ENCODE data around the gene SERPINB2.

SERPINB2 gene

DNA sequence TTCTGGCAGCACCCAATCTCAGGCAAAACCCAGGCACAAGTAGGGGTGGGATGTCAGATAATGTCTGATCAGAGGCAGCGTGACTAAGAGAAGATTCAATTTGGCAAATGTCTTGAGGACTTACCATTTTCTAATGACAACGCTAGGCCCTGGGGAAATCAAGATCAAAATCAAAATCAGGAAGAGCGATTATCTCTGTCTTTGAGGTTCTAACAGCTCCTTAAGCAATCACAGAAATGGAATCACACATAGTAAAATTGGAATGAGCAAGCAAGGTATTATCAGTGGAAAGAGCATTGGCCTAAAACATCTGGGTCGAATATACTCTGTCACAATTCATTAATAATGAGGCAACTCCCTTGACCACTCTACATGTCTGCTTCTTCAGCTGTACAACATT is 8.6 kb upstream of the SERPINB2 start:
- no peak overlapping the region for H2AFZ ChIP-seq (ENCODE audit: low read length)
- H3K4me3 ChIP-seq (ENCODE audit: low read length, poor library complexity, severe bottlenecking), result no peak overlapping the region
- no peaks in the 10 kb centered on the region for H3K9me3 ChIP-seq (ENCODE audit: insufficient read depth, low read depth, low read length)
- H3F3A ChIP-seq (ENCODE audit: low read depth), result no peaks in the 10 kb centered on the region
- no peaks in the 10 kb centered on the region for H3K79me2 ChIP-seq (ENCODE audit: insufficient read depth, low read length)
- H3K27me3 ChIP-seq (ENCODE audit: insufficient read depth, low read length, poor library complexity, severe bottlenecking), result no peaks in the 10 kb centered on the region
- H4K20me1 ChIP-seq (ENCODE audit: insufficient read depth, low read length, poor library complexity, severe bottlenecking), result no peaks in the 10 kb centered on the region
- H3K9me2 ChIP-seq (replicated peaks; ENCODE audit: low read depth, low read length), result no peaks in the 10 kb centered on the region
- TF ChIP-seq, protein P1, sequence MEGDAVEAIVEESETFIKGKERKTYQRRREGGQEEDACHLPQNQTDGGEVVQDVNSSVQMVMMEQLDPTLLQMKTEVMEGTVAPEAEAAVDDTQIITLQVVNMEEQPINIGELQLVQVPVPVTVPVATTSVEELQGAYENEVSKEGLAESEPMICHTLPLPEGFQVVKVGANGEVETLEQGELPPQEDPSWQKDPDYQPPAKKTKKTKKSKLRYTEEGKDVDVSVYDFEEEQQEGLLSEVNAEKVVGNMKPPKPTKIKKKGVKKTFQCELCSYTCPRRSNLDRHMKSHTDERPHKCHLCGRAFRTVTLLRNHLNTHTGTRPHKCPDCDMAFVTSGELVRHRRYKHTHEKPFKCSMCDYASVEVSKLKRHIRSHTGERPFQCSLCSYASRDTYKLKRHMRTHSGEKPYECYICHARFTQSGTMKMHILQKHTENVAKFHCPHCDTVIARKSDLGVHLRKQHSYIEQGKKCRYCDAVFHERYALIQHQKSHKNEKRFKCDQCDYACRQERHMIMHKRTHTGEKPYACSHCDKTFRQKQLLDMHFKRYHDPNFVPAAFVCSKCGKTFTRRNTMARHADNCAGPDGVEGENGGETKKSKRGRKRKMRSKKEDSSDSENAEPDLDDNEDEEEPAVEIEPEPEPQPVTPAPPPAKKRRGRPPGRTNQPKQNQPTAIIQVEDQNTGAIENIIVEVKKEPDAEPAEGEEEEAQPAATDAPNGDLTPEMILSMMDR (conservative IDR thresholded peaks at IDR 0.05; ENCODE audit: low read length), result no peak
- no peak for TF ChIP-seq EZH2phosphoT487 (IDR thresholded peaks at IDR 0.05; ENCODE audit: borderline replicate concordance)
- no peak overlapping the region for H3K9ac ChIP-seq (ENCODE audit: low read depth, low read length, poor library complexity, severe bottlenecking)
- no peaks in the 10 kb centered on the region for H3K36me3 ChIP-seq (ENCODE audit: insufficient read depth, low read length)
- no peak overlapping the region for H3K4me2 ChIP-seq (ENCODE audit: low read depth, low read length, poor library complexity, severe bottlenecking)
- no peaks in the 10 kb centered on the region for H3K4me1 ChIP-seq (ENCODE audit: insufficient read depth, low read length, poor library complexity, severe bottlenecking)

GRCh38 chr18:63879709-63880108 is 7.8 kb upstream of the SERPINB2 start:
- no peaks in the 10 kb centered on the region for H3F3A ChIP-seq (ENCODE audit: low read depth)
- no peak overlapping the region for H3K4me2 ChIP-seq (ENCODE audit: low read depth, low read length, poor library complexity, severe bottlenecking)
- no peaks in the 10 kb centered on the region for H3K9me2 ChIP-seq (replicated peaks; ENCODE audit: low read depth, low read length)
- H3K9ac ChIP-seq (ENCODE audit: low read depth, low read length, poor library complexity, severe bottlenecking), result no peak overlapping the region
- no peak overlapping the region for H2AFZ ChIP-seq (ENCODE audit: low read length)
- TF ChIP-seq, protein P1 (conservative IDR thresholded peaks at IDR 0.05; ENCODE audit: low read length), result no peak
- TF ChIP-seq EZH2phosphoT487 (IDR thresholded peaks at IDR 0.05; ENCODE audit: borderline replicate concordance), result no peak
- no peak overlapping the region for H3K4me3 ChIP-seq (ENCODE audit: low read length, poor library complexity, severe bottlenecking)
- no peaks in the 10 kb centered on the region for H3K36me3 ChIP-seq (ENCODE audit: insufficient read depth, low read length)
- no peaks in the 10 kb centered on the region for H3K79me2 ChIP-seq (ENCODE audit: insufficient read depth, low read length)
- no peaks in the 10 kb centered on the region for H3K9me3 ChIP-seq (ENCODE audit: insufficient read depth, low read depth, low read length)
- H3K4me1 ChIP-seq (ENCODE audit: insufficient read depth, low read length, poor library complexity, severe bottlenecking), result no peaks in the 10 kb centered on the region
- H3K27me3 ChIP-seq (ENCODE audit: insufficient read depth, low read length, poor library complexity, severe bottlenecking), result no peaks in the 10 kb centered on the region
- no peaks in the 10 kb centered on the region for H4K20me1 ChIP-seq (ENCODE audit: insufficient read depth, low read length, poor library complexity, severe bottlenecking)

GRCh38 chr18:63881851-63882250 is 5.7 kb upstream of the SERPINB2 start:
- no peak overlapping the region for H3K4me3 ChIP-seq (ENCODE audit: low read length, poor library complexity, severe bottlenecking)
- no peaks in the 10 kb centered on the region for H3K27me3 ChIP-seq (ENCODE audit: insufficient read depth, low read length, poor library complexity, severe bottlenecking)
- no peak overlapping the region for H3K9ac ChIP-seq (ENCODE audit: low read depth, low read length, poor library complexity, severe bottlenecking)
- no peak overlapping the region for H2AFZ ChIP-seq (ENCODE audit: low read length)
- no peaks in the 10 kb centered on the region for H3K9me3 ChIP-seq (ENCODE audit: insufficient read depth, low read depth, low read length)
- H4K20me1 ChIP-seq (ENCODE audit: insufficient read depth, low read length, poor library complexity, severe bottlenecking), result no peaks in the 10 kb centered on the region
- H3K9me2 ChIP-seq (replicated peaks; ENCODE audit: low read depth, low read length), result no peaks in the 10 kb centered on the region
- H3K4me1 ChIP-seq (ENCODE audit: insufficient read depth, low read length, poor library complexity, severe bottlenecking), result no peaks in the 10 kb centered on the region
- no peaks in the 10 kb centered on the region for H3K79me2 ChIP-seq (ENCODE audit: insufficient read depth, low read length)
- H3F3A ChIP-seq (ENCODE audit: low read depth), result no peaks in the 10 kb centered on the region
- no peak overlapping the region for H3K4me2 ChIP-seq (ENCODE audit: low read depth, low read length, poor library complexity, severe bottlenecking)
- TF ChIP-seq, protein P1 (conservative IDR thresholded peaks at IDR 0.05; ENCODE audit: low read length), result no peak
- TF ChIP-seq EZH2phosphoT487 (IDR thresholded peaks at IDR 0.05; ENCODE audit: borderline replicate concordance), result no peak
- H3K36me3 ChIP-seq (ENCODE audit: insufficient read depth, low read length), result no peaks in the 10 kb centered on the region

Measured in Loucy (cell line).